Natural killer cell (primary cell): Measurements from ENCODE around the gene SERPINA3. TPM values are rescaled to one million over a fixed set of nuclear protein-coding genes. Genes with fewer than 3 reads are reported as not detected.

Experiments
- ATAC-seq, 3 donors: fragments of 150-1000 bp in 2 of 3; fragments of 200-7000 bp in 1 of 3; cut with Tn5 transposase; 1 replicate in 1 of 3; 2 replicates in 2 of 3; pipeline ENCODE4 v1.10.0; 2021; ENCODE audit warnings: mild to moderate bottlenecking in 2 of 3, moderate library complexity in 2 of 3
- DNase-seq, 2 donors: peaks; one replicate each; pipeline versions ENCODE4 v3.0.0 to v3.0.0-alpha.2; 2013 to 2021; ENCODE audit warnings: mixed read lengths in 1 of 2
- H3K27ac ChIP-seq: one replicate; pipeline ENCODE4 v1.5.1; 2013; ENCODE audit warnings: mild to moderate bottlenecking, low read length
- H3K27me3 ChIP-seq: one replicate; pipeline ENCODE4 v1.6.1; 2013; ENCODE audit warnings: low read length; ENCODE audit not compliant: control insufficient read depth, insufficient read depth
- H3K36me3 ChIP-seq: one replicate; pipeline ENCODE4 v1.6.1; 2013; ENCODE audit warnings: low read length; ENCODE audit not compliant: control insufficient read depth, insufficient read depth
- H3K4me1 ChIP-seq: one replicate; pipeline ENCODE4 v1.6.1; 2013; ENCODE audit warnings: low read length; ENCODE audit not compliant: control insufficient read depth, insufficient read depth
- H3K4me3 ChIP-seq: one replicate; pipeline ENCODE4 v1.5.1; 2013; ENCODE audit warnings: low read length
- H3K9me3 ChIP-seq: one replicate; pipeline ENCODE4 v1.6.1; 2013; ENCODE audit warnings: low read length; ENCODE audit not compliant: control insufficient read depth, insufficient read depth
- H3K27ac Mint-ChIP-seq, 2 donors: one replicate each; pipeline ENCODE4 v1.8.0; 2022; ENCODE audit warnings: mild to moderate bottlenecking in 2 of 2, mixed read lengths in 2 of 2, moderate library complexity in 1 of 2
- H3K27me3 Mint-ChIP-seq, 2 donors: one replicate each; pipeline ENCODE4 v1.8.0; 2022; ENCODE audit warnings: low read depth in 2 of 2, mixed read lengths in 2 of 2
- H3K36me3 Mint-ChIP-seq: one replicate; pipeline ENCODE4 v1.8.0; 2022; ENCODE audit warnings: mixed read lengths
- H3K4me1 Mint-ChIP-seq, 2 donors: one replicate each; pipeline ENCODE4 v1.8.0; 2022; ENCODE audit warnings: mixed read lengths in 2 of 2
- H3K4me3 Mint-ChIP-seq: one replicate; pipeline ENCODE4 v1.8.0; 2022; ENCODE audit warnings: mild to moderate bottlenecking, moderate library complexity, mixed read lengths
- H3K9me3 Mint-ChIP-seq, 2 donors: one replicate each; pipeline ENCODE4 v1.8.0; 2022; ENCODE audit warnings: mixed read lengths in 2 of 2
- WGBS: methylation state at CpG from one replicate; pipeline ENCODE4 v1.1.7; 2013; ENCODE audit warnings: missing lambda C conversion rate; ENCODE audit not compliant: insufficient coverage; 5-methylcytosine and 5-hydroxymethylcytosine counted together
- intact Hi-C: fragments of 100-400 bp; cut with micrococcal nuclease; formaldehyde crosslinking; loops from one replicate; pipeline ENCODE4 v1.14.2; 2022
- total RNA-seq, 4 donors: library from RNA; stranded (reverse); fragments of 120-200 nt in 1 of 4; gene quantifications; one replicate each; pipeline versions ENCODE4 v1.2.3 to v1.2.4, GENCODE V29; 2013 to 2022
- TF ChIP-seq, protein P1 (sequence below): fragments of 200-600 bp; IDR thresholded peaks from one replicate; pipeline ENCODE4 v1.8.0; 2022; ENCODE audit warnings: antibody characterized with exemption

Gene SERPINA3
- total RNA-seq, 3 donors from 2014 or later (not counting 1 experiment from before 2014, with no cell fraction given): not detected

DNA sequence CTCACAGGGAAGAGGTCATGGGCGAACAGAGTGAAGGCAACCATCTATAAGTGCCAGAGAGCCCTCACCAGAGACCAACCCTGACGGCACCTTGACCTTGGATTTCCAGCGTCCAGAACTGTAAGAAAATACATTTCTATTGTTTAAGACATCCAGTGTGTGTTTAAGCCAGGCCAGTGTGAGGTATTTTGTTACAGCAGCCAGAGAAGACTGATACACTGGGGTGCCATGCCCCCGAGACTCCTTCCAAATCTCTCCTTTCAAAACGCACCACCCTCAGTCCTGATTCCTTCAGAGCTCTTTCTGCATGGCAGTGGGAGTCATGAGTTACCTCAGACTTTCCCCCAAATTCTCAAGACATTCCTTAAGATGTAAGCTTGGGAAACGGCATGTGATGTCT is 33.5 kb upstream of the SERPINA3 start:
- Histone ChIP-seq H3K36me3 (no peaks in the 10 kb centered on the region), H3K27me3 (no peaks in the 10 kb centered on the region), H3K27ac (no peak overlapping the region), H3K9me3 (no peaks in the 10 kb centered on the region), H3K4me3 (no peak overlapping the region), H3K4me1 (no peaks in the 10 kb centered on the region)
- Mint-ChIP-seq H3K4me1 (no peaks in the 10 kb centered on the region), H3K4me3 (no peak overlapping the region), H3K27ac (no peak overlapping the region), H3K9me3 (no peaks in the 10 kb centered on the region), H3K27me3 (no peaks in the 10 kb centered on the region), H3K36me3 (no peaks in the 10 kb centered on the region)
- intact Hi-C loops: no loop called here
- 82% methylated on average over 6 of the region's 6 CpGs for WGBS
- TF ChIP-seq, protein P1, sequence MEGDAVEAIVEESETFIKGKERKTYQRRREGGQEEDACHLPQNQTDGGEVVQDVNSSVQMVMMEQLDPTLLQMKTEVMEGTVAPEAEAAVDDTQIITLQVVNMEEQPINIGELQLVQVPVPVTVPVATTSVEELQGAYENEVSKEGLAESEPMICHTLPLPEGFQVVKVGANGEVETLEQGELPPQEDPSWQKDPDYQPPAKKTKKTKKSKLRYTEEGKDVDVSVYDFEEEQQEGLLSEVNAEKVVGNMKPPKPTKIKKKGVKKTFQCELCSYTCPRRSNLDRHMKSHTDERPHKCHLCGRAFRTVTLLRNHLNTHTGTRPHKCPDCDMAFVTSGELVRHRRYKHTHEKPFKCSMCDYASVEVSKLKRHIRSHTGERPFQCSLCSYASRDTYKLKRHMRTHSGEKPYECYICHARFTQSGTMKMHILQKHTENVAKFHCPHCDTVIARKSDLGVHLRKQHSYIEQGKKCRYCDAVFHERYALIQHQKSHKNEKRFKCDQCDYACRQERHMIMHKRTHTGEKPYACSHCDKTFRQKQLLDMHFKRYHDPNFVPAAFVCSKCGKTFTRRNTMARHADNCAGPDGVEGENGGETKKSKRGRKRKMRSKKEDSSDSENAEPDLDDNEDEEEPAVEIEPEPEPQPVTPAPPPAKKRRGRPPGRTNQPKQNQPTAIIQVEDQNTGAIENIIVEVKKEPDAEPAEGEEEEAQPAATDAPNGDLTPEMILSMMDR: no peak
- no peak for ATAC-seq
- no peak for DNase-seq

- Histone ChIP-seq H3K4me3 (no peak within 1 kb of the TSS), H3K27me3 (no peaks in the 10 kb centered on the region), H3K27ac (no peak within 1 kb of the TSS), H3K9me3 (no peaks in the 10 kb centered on the region), H3K4me1 (no peaks in the 10 kb centered on the region), H3K36me3 (no peaks in the 10 kb centered on the region)
- Mint-ChIP-seq H3K27me3 (no peaks in the 10 kb centered on the region), H3K4me3 (no peak within 1 kb of the TSS), H3K4me1 (no peaks in the 10 kb centered on the region), H3K27ac (no peak within 1 kb of the TSS), H3K9me3 (no peaks in the 10 kb centered on the region), H3K36me3 (no peaks in the 10 kb centered on the region)
- DNase-seq (no peak), ATAC-seq (no peak)
- TF ChIP-seq, protein P1: no peak
- intact Hi-C loops: no loop called here
- WGBS: 43% methylated on average over 18 of the region's 18 CpGs
These were observed 30.8 kb upstream of the SERPINA3 start, which contains the start of gene SERPINA5 for GRCh38 chr14:94581127-94581999. TSS of gene SERPINA5 (plus strand) at chr14:94581426. CDS start at chr14:94587363, 5,937 bp downstream.

GRCh38 chr14:94582199-94582750 is 29.9 kb upstream of the SERPINA3 start:
- 93% methylated on average over 7 of the region's 7 CpGs for WGBS
- H3K9me3 ChIP-seq: no peaks in the 10 kb centered on the region
- TF ChIP-seq, protein P1: no peak
- ATAC-seq (no peak), DNase-seq (no peak)
- Mint-ChIP-seq H3K36me3 (no peaks in the 10 kb centered on the region), H3K9me3 (no peaks in the 10 kb centered on the region), H3K27ac (no peak overlapping the region), H3K4me1 (no peaks in the 10 kb centered on the region), H3K27me3 (no peaks in the 10 kb centered on the region), H3K4me3 (no peak overlapping the region)
- no peak overlapping the region for H3K4me3 ChIP-seq
- no peak overlapping the region for H3K27ac ChIP-seq
- no peaks in the 10 kb centered on the region for H3K27me3 ChIP-seq
- no peaks in the 10 kb centered on the region for H3K4me1 ChIP-seq
- intact Hi-C loops: no loop called here
- no peaks in the 10 kb centered on the region for H3K36me3 ChIP-seq
